ENCODE data around the gene ZRSR2.
"Not testable (repeated sequence)": the region's sequence is repeated elsewhere in the genome, so short reads cannot be mapped to it uniquely, and the experiment has no call there.

The ZRSR2 gene, protein sequence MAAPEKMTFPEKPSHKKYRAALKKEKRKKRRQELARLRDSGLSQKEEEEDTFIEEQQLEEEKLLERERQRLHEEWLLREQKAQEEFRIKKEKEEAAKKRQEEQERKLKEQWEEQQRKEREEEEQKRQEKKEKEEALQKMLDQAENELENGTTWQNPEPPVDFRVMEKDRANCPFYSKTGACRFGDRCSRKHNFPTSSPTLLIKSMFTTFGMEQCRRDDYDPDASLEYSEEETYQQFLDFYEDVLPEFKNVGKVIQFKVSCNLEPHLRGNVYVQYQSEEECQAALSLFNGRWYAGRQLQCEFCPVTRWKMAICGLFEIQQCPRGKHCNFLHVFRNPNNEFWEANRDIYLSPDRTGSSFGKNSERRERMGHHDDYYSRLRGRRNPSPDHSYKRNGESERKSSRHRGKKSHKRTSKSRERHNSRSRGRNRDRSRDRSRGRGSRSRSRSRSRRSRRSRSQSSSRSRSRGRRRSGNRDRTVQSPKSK

DNA sequence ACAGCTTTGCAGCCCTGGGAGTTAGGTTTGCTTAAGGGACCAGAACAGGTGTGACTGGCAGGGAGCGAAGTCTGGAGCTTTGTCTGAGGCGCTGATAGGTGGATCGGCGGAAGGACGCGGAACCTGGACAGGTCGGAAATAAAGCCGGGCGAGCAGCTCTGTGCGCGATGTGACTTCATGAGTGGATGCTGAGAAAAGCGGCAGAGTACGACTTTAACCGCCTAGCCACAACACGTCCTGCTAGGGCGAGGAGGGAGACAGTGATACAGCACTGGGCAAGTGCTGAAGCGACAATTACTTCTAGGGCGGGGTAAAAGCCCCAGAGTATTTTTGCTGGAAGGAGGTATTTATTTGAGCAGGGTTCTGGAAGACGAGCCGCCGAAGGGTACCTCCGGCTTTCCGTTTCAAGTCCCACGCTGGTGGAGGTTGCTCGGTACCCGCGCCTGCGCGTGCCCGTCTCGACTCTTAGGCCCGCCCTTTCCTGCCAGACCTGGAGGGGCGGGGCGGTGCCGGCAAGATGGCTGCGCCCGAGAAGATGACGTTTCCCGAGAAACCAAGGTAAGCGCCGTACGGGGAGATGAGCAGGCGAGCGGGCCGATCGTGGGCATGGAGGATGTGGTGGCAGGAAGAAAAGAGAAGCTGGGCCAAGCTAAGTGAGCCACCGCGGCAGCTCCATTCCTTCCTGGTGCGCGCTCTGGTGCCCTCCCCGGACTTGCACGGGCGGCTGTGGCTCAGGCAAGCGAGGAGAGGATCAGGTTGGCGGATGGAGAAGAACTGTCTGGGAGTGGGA lies at the start of gene ZRSR2:
TSS of gene ZRSR2 (plus strand) at position 506 of the 790 bp plus-strand sequence. CDS start at position 518, 12 bp downstream.
- DNase-seq, result peak; percentile 93

DNA sequence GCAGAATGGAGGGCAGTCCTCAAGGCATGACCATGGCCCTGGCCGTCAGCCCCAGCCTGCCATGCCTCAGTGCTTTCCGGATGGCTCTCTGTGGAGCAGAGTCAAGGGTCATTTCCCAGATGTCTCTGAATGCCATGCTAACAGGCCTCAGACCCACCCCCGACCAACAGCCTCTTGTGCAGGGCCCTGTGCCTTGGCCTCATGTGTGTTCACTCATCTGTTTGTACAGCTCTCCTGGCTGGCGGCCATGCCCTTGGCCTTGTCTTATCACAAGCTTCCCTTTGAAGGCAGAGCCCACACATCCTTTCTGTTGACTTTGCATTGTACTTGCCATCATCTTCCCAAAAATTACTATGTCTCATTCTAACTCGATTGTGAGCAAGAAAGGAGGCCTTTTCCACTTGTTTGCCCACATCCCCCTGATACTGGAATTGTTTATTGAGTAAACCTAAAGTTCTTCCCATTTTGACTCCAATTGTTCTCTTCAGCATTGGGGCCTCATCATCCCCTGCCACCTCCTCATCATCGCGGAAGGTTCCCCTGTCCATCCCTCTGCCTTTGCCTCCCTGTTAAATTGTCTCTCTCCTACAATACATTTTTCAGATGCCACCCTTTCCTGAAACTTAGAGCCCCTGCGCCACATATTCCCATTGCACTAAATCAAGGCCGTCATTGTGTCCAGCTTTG lies 46.0 kb upstream of the ZRSR2 start:
- no peak for DNase-seq

DNA sequence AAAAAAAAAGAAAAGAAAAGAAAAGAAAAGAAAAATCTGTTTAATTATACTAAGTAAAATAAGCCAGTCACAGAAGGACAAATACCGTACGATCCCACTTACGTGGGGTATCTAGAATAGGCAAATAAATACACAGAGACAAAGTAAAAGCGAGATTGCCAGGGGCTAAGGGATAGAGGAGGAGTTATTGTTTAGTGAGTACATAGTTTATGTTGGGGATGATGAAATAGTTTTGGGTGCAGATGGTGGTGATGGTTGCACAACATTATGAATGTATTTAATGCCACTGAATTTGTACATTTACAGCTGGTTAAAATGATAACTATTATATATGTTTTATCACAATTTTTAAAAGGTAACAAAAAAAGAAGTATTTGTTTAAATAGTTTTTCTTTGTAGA lies 45.1 kb upstream of the ZRSR2 start:
- no peak for DNase-seq

DNA sequence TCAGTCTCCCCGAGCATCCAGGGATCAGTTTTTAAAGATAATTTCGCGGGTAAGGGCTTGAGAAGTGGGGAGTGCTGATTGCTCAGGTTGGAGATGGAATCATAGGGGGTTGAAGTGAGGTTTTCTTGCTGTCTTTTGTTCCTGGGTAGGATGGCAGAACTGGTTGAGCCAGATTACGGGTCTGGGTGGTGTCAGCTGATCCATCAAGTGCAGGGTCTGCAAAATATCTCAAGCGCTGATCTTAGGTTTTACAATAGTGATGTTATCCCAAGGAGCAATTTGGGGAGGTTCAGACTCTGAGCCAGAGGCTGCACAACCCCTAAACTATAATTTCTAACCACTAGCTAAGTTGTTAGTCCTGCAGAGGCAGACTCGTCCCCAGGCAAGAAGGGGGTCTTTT lies 43.6 kb upstream of the ZRSR2 start:
- not testable (repeated sequence) for DNase-seq

DNA sequence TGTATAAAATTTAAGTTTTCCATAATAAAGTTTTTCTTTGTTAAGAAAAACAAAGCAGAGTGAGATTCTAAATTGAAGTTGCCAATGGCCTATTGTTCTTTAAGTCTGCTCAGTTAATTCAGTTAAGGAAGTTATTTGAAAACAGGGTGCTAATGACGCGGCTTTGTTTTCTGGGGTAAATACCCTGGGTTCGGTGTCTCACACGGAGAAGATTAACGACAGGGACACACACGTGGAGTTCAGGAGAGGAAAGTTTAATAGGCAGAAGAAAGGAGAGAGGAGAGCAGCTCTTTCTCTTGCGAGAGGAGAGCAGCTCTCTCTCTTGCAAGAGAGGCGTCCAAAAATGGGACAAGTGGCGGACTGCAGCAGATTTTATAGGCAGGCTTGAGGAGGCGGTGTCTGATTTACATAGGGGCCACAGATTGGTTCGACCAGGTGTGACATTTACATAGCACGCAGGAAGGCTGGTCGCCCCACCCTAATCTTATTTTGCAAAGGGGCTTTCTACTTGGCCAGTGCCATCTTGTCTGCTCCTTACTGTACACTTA lies 42.6 kb upstream of the ZRSR2 start:
- no peak for DNase-seq

DNA sequence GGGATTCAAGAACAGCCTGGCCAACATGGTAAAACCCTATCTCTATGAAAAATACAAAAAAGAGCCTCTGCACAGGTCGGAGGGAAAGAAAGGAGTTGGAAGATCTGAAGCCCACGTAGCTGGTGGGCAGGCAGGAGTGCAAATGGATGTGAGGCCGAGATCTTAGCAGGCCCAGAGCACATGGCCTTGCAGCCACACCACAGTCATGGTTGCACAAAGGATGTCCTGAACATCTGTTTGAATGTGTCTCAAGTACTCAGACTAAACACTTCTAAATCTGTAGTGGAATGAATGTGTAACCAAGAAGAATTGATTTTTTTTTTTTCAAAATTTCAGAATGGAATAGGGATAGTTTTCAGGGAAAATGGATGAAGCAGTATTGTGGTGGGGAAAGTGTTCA lies 41.4 kb upstream of the ZRSR2 start:
- DNase-seq, result no peak

DNA sequence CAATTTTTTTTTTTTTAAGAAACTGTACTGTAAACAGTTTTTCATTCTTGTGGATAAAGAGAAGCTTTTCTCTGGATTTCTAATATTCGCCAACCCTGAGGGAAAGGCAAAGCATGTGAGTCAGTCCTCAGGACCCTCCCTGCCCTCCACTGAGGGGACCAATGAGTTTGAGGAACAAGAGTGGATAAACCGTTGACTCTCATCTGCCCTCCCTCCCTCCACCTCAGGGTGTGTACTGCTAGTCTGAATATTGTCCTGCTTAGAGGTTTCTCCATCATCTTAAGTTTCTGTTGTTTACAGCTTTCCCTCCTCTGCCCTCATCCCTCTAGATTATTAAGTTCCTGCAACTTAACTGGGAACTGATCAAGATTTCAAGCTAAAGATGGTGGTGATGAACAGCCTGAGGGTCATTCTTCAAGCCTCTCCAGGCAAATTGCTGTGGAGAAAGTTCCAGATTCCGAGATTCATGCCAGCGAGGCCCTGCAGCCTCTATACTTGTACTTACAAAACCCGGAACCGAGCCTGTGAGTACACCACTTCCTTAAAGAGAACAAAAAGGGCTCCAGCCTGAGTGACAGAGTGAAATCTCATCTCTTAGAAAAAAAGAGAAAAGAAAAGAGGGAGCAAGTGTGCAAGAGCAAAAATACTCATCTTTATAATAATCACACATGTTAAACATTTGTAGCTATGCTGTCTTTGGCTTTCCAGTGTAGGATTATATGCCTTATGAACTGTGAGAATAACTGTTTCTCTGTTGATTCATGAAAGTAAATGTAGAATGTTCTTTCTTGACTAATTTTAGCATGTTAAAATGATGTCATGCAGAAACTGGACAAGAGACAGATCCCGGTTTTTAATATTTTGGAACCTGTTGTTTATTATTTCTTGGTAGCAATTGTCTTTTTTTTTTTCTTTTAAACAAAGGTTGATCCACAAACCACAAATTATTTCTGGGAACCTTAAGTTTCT lies 40.4 kb upstream of the ZRSR2 start:
- DNase-seq, result no peak

DNA sequence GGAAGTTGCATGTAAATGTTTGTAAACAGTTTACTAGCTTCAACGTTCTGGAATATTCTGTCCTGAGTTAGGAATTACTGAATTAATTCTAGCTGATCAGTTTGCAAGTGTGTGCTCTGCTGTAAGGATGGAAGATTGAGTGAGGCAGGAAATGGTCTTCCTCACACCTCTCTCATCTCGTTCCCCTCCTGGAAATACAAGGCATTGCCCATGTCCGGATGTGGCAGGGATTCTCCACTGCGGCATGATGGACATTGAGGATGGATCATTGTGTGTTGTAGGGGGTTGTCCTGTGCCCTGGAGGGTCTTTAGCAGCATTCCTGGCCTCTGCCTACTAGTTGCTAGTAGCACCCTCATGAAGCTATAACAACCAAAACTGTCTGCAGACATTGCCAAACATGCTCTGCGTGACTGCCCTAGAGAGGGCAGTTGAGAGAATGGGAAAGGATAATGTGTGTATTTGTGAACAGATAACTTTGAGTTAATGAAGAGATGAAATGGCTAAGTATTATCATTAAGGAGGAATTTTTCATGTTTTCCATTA lies 39.6 kb upstream of the ZRSR2 start:
- DNase-seq, result no peak

DNA sequence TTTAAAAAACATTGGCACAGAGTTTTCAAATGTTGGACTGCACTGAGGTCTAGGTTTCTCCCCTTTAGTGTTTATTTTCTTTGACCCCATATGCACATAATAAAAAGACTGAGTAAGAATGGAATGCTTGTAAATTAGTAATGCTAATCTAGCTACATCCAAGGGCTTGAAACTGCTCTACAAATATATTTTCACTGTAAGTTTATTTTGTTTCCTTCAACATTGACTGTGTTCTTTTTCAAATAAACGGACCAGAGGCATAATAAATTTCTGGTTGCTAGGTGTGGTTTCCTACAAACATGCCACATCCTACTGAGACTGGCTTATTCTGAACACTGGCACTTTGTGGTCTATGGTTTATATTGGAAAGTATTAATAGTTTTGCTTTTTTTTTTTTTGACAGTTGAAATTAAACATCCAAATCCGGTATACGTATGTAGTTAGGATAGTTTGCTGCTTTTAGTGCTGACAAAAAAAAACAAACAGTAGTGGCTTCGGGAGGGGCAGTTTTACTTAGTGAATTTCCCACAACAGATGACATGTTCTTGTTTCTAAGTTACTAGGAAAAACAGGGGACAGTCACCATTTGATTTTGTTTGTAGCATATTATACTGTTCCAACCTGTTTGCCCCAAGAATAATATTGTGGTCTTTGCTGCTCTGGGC lies 39.0 kb upstream of the ZRSR2 start:
- no peak for DNase-seq

DNA sequence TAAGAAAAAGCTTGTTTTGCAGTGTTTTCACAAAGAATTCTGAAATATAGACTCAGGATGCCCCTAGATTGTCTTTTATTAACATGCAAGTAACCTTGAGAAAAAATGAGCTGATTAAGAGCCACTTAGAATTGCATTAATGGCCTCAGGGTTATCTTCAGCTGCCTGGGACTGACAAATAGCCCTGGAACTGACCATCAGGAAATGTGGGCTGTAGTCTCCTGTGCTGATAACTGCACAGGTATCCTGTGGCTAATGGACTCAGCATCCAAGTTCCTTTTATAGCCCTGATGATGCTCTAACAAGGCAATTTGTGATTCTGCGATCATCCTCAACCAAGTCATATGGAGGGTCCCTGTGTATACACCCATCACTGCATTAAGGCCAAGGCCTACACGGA lies 35.2 kb upstream of the ZRSR2 start:
- no peak for DNase-seq

DNA sequence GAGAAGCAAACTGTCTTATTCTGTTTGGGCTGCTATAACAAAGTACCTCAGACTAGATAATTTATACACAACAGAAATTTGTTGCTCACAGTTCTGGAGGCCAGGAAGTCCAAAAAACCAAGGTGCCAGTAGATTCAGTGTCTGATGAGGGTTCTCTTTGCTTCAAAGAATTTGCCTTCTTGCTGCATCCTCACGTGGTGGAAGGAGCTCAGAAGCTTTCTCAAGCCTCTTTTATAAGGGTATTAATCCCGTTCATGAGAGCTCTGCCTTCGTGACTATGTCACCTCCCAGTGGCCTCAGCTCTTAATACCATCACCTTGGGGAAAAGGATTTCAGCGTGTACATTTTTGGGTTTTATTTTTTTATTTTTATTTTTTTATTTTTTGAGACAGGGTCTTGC lies 32.1 kb upstream of the ZRSR2 start:
- DNase-seq, result no peak

DNA sequence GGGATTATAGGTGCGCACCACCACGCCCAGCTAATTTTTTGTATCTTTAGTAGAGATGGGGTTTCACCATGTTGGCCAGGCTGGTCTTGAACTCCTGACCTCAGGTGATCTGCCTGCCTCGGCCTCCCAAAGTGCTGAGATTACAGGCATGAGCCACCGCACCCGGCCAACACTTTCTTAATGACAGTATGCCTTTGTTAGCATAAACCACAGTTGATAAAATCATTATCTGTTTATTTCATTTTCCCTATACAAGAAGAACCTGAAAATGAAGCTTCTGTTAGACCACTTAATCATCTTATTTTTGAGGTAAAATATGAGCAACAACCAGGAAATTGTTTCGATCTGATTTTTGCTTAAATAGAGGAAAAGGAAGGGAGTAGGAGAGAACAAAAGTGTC lies 30.4 kb upstream of the ZRSR2 start:
- not testable (repeated sequence) for DNase-seq

DNA sequence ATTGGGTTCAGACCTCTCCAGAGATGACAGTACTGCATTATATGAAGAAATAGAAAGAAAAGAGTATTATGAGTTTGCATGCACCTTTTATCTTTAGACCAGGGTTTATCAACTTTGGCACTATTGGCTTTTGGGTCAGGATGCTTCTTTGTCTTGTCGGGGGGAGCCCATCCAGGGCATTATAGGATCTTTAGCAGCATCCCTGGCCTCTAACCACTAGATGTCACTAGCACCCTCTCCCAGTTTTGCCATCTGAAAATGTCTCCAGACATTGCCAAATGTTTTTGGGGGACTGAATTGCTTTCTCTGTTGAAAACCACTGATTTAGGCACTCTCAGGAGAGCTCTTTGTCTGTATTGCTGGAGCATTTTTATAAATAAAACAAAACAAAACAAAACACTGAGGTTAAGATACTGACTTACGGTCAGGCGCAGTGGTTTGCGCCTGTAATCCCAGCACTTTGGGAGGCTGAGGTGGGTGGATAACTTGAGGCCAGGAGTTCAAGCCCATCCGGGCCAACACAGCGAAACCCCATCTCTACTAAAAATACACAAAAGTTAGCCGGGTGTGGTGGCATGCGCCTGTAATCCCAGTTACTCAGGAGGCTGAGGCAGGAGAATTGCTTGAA lies 28.6 kb upstream of the ZRSR2 start:
- peak; percentile 31 for DNase-seq

DNA sequence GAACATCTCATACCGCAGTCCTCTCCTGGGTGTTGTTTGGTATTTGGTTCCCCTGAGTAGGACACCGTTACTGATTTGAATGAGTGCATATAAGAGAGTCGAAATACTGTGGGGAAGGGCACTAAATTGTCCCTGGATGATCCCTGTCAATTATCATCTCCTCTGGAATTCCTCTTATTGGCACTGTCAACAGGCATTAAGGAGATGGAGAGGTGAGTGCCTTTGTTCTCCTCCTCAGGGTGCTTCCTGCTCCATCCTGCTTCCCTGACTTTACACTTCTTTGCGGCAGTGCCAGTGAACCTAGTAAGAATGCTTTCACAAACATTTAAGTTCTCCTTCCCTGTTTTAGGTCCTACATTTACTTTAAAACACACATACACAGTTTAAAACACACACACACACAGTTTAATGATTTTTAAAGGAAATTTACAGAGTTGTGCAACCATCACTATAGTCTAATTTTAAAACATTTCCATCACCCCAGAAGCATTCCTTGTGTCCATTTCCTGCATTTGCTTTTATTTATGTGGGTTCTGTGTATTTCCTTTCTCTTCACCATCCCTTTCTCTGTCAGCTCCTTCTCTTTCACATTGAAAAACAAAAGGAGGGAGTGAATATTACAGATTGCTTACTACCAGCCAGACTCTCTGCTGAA lies 20.9 kb upstream of the ZRSR2 start:
- no peak for DNase-seq

DNA sequence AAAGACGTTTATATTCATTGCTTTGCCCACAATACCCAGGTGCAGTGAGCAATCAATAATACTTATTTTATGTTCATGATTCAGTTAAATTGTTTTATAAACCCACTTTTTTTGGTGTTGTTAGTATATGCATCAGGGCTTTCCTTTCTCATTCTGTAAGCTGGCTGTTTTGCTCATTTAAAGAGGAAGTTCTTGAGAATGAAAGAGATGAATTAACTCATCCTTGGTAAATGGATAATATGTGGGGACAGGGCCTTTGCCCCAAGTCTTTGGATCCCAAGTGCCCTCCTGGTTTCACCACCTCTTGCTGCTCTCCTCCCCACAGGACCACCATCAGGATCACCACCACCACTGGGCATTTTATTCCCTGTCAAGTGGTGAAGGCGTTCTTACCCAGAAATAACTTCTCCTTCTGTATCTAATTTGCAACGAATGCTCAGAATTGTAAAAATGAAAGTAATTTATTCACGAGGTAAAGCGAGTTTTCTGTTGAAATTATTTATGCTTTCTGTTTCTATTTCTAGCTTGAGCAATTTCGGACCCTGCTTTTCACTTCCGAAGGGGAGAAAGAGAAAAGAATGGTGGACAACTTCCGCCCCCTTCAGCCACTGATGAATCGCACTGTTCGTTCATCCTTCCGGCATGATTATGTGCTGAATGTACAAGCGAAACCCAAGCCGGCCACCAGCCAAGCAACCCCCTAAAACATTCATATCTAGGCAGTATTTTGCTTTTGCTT lies 8.2 kb upstream of the ZRSR2 start:
- DNase-seq, result no peak

DNA sequence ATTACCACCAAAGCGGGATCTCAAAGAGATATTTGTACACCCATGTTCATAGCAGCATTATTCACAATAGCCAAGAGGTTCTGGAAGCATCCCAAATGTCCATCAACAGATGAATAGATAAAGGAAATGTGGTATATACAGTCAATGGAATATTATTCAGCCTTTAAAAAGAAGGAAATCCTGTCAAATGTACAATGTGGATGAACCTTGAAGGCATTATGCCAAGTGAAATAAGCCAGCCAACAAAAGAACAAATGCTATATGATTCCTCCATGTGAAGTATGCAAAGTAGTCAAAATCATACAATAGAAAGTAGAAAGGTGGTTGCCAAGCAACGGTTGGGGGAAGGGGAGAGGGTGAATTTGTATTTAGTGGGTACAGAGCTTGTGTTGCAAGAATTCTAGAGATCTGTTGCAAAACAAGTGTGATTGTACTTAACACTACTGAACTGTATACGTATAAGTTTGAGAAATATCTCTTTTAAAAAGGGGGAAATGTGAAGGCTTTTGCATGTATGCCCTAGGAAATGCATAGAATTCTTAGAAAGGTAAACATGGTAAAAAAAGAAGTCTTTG lies 5.0 kb upstream of the ZRSR2 start:
- DNase-seq, result no peak

DNA sequence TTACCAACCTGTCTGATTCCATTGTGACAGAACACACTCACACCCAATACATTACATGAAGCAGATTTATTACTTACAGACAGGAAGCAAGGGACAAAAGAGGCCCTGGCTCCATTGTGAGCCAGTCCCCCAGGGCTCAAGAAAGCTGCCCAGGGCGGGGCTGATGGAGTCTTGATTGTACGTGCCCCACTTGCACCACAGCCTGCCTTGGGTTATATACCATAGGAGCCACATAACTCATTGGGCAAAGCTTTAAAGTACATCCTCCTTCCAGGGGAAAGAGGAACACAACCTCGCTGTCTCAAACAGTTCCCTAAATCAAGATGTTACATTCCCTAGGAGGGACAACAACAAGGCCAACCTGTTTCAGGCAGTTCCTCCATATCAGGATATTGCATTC lies 3.4 kb upstream of the ZRSR2 start:
- DNase-seq, result no peak

DNA sequence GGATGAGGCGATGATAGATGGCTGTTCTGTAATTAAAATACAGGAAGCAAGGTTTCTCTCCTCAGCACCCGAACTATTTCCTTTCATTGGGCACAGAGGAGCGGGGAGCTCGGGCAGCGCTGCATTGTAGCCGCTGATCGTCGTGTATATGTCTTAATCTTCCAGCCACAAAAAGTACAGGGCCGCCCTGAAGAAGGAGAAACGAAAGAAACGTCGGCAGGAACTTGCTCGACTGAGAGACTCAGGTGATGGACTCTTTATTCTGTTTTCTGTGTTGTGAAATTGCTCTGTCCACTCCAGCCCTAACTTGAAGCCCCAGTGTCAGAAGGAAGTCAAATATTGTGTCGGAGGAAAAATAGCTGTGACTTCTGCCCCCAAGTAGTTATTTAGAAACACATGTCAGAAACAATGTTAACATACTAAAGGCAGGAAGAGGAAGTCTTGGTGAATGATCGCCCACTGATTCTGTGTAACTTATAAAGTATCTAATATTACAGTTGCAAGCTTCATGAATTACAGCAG lies 546 bp downstream of the ZRSR2 start:
- no peak for DNase-seq

DNA sequence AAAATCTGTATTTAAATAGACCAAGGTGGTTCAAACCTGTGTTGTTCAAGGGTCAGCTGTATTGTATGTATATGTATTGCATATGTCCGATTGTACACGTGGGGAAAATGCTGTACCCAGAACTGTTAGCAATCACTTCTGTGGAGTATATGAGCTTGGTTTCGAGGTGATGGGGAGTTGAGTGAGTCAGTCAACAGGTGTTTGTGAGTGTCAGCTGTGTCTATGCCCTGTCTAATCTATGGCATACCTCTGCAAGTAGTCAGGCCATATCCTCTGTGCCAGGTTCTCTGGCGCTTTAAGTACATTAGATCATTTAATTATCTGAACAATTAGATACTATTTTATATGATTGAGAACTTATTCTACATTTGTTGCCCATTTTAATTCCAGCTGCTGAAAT lies 7.4 kb downstream of the ZRSR2 start:
- DNase-seq, result no peak
